Small intestine (tissue), 7 donors: ENCODE results near the gene CDH15. TPM values are rescaled to one million over a fixed set of nuclear protein-coding genes. Genes with fewer than 3 reads are reported as not detected.

Experiments
- DNase-seq, 2 donors: peaks; one replicate each; pipeline versions ENCODE4 v3.0.0 to v3.0.0-alpha.2; 2013
- FAIRE-seq: peaks from 2 replicates; lab custom pipeline; 2012; peaks lifted over from hg19 to GRCh38; lab: Jason Lieb, UNC
- H3K27ac ChIP-seq, 3 donors: one replicate each; pipeline ENCODE4 v1.5.1; 2013; ENCODE audit warnings: low read length in 2 of 3, mild to moderate bottlenecking in 2 of 3, control low read depth in 1 of 3, inconsistent platforms in 1 of 3, low read depth in 1 of 3, moderate library complexity in 1 of 3
- H3K27me3 ChIP-seq, 3 donors: one replicate each; pipeline ENCODE4 v1.6.1; 2013; ENCODE audit warnings: low read length in 3 of 3, inconsistent platforms in 1 of 3; ENCODE audit not compliant: control insufficient read depth in 3 of 3, insufficient read depth in 3 of 3
- H3K36me3 ChIP-seq, 3 donors: one replicate each; pipeline ENCODE4 v1.6.1; 2013; ENCODE audit warnings: low read length in 3 of 3, inconsistent platforms in 1 of 3, low read depth in 1 of 3, mild to moderate bottlenecking in 1 of 3, moderate library complexity in 1 of 3; ENCODE audit not compliant: control insufficient read depth in 3 of 3, insufficient read depth in 2 of 3
- H3K4me1 ChIP-seq, 3 donors: one replicate each; pipeline ENCODE4 v1.6.1; 2013; ENCODE audit warnings: low read length in 2 of 3, inconsistent platforms in 1 of 3, low read depth in 1 of 3, mild to moderate bottlenecking in 1 of 3, moderate library complexity in 1 of 3; ENCODE audit not compliant: control insufficient read depth in 3 of 3, insufficient read depth in 2 of 3
- H3K4me3 ChIP-seq, 3 donors: one replicate each; pipeline ENCODE4 v1.5.1; 2013; ENCODE audit warnings: low read length in 3 of 3, control low read depth in 1 of 3, inconsistent platforms in 1 of 3, low read depth in 1 of 3, mild to moderate bottlenecking in 1 of 3, moderate library complexity in 1 of 3
- H3K9me3 ChIP-seq, 2 donors: one replicate each; pipeline ENCODE4 v1.6.1; 2013; ENCODE audit warnings: low read depth in 1 of 2, low read length in 1 of 2; ENCODE audit not compliant: control insufficient read depth in 2 of 2, insufficient read depth in 1 of 2
- WGBS, 3 donors: extraction: QIAGEN DNeasy Blood & Tissue Kit; methylation state at CpG; one replicate each; pipeline ENCODE4 v1.1.7; 2013; 5-methylcytosine and 5-hydroxymethylcytosine counted together
- polyA plus RNA-seq, 4 donors: library from polyadenylated mRNA; stranded (reverse) in 3 of 4; unstranded in 1 of 4; fragments of 200-250 nt in 3 of 4; fragments of 120-200 nt in 1 of 4; gene quantifications; one replicate each; pipeline versions ENCODE4 v1.2.1 to v1.2.3, GENCODE V29; 2013
- donor health status: healthy with polysubstance abuse.
- donor health status: control.
- donor health status: control.
- donor health status: Bipolar disorder and iron deficiency.
- donor health status: healthy.

CDH15 gene
- polyA plus RNA-seq, 4 donors: 0.04 to 0.66 TPM; not detected in 2

DNA sequence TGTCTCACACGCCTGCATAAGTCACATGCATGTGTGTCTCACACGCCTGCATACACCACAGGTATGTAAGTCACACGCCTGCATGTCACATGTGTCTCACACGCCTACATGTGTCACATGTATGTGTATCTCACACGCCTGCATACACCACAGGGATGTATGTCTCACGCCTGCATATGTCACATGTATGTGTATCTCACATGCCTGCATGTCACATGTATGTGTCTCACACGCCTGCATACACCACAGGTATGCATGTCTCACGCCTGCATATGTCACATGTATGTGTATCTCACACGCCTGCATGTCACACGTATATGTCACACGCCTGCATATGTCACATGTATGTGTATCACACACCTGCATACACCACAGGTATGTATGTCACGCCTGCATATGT is 13.8 kb upstream of the CDH15 start:
- H3K27me3 ChIP-seq: peaks cover 0 to 2% (median 0%) of the 10 kb centered on the region in 3 donors
- H3K27ac ChIP-seq: no peak overlapping the region
- H3K36me3 ChIP-seq: no peaks in the 10 kb centered on the region
- H3K4me3 ChIP-seq: no peak overlapping the region
- peaks cover 0 to 3% of the 10 kb centered on the region in 2 donors for H3K9me3 ChIP-seq
- H3K4me1 ChIP-seq: peaks cover 0 to 3% (median 0%) of the 10 kb centered on the region in 3 donors
- no peak for FAIRE-seq
- DNase-seq: no peak
- WGBS, 3 donors: 87 to 96% (median 92%) methylated on average over 12 of the region's 12 CpGs

DNA sequence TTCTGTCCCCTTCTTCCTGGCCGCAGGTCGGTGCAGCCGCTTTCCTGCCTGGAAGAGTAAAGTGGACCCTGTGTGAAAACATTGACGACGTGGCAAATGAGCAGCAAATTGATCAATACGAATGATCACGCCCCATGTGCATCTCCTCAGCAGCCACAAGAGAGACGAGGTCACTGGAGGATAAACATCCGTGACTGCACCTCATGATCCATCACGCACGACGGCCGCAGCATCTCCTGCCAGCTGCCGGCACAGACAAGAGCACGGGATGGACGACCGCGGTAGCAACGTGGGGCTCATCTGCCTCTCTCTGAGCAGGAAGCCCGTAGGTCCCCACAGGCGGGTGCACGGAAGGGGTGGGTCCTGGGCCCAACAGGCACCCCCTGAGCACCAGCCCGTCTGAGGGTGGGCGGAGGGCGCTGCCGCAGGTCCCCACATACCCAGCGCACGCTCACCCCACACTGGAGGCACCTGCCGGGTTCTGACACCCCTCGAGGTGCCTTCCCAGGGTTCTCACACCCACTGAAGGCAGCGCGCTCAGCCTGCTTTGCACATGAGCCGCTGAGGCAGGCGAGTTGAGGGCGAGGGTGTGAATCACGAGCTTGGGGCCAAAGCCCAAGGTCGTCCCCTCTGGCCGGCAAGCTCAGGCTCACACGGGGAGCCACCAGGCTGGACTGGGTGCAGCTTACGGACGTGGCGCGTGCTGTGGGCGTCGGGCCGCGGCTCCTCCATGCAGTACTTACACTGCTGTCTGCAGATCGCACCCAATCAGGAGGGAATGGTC is 12.3 kb upstream of the CDH15 start:
- DNase-seq (no peak), FAIRE-seq (no peak)
- peaks cover 0 to 3% (median 2%) of the 10 kb centered on the region in 3 donors for H3K4me1 ChIP-seq
- no peak overlapping the region for H3K27ac ChIP-seq
- H3K4me3 ChIP-seq: no peak overlapping the region
- H3K36me3 ChIP-seq: no peaks in the 10 kb centered on the region
- 72 to 78% (median 76%) methylated on average over 47 to 48 of the region's 48 CpGs for WGBS, 3 donors
- H3K9me3 ChIP-seq: peaks cover 0 to 3% of the 10 kb centered on the region in 2 donors
- peaks cover 0 to 2% (median 0%) of the 10 kb centered on the region in 3 donors for H3K27me3 ChIP-seq

DNA sequence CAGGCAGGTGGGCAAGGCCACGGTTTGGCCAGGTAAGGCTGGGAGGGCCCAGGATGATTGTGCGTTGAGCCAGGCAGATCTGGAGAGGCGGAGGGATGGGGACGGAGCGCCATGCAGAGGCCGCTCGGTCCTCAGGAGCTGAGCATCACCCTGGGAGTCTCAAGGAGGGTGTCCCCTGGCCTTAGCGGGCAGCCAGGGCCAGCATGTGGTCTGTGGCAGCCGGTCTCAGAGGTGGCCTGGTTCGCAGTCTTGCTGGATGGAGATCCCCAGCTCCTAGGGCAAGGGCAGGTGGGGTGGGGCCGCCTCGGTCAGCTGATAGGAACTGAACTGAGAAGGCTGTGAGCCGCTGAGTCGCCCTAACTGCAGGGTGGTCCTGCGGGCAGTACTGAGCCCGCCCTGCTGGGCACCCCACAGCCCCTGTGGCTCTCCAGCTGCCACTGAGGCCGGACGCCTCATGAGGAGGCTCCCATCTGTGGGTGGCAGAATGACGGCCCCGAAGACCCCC is 11.6 kb upstream of the CDH15 start:
- Histone ChIP-seq H3K9me3 (peaks cover 0 to 3% of the 10 kb centered on the region in 2 donors), H3K27me3 (peaks cover 0 to 2% (median 0%) of the 10 kb centered on the region in 3 donors), H3K4me1 (peaks cover 0 to 3% (median 0%) of the 10 kb centered on the region in 3 donors), H3K27ac (no peak overlapping the region), H3K4me3 (no peak overlapping the region), H3K36me3 (no peaks in the 10 kb centered on the region)
- no peak for DNase-seq
- WGBS, 3 donors: 85 to 89% (median 88%) methylated on average over 18 to 20 of the region's 20 CpGs
- no peak for FAIRE-seq

DNA sequence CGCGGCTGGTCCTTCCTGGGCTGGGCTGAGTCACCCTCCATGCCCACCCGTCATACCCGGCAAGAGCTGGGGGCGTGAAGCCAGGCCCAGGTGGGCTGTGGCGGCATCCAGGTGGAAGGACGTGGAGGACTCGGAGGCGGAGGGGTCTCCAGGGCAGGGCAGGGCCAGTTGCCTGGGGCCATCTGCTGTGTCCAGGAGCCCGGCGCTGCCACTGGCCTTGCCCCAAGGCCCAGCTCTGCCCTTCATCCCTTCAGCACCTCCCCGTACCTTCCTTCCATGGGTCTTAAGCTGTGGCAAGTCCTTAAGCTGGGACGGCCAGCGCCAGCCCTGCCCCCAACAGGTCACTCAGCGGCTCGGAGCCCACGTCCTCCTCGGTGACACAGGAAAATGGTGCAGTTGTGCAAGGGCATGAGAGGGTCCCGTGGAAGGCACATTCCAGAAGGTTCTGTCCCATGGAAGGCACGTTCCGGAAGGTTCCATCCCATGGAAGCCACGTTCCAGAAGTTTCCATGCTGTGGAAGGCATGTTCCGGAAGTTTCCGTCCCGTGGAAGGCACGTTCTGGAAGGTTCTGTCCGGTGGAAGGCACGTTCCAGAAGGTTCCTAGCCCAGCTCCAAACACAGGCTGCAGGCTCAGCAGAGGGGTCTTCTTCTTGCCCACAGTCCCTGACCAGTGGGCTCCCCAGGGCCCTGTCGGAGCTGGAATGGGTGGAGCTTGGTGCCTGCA is 10.4 kb upstream of the CDH15 start:
- H3K27ac ChIP-seq: no peak overlapping the region
- H3K27me3 ChIP-seq: peaks cover 0 to 2% (median 0%) of the 10 kb centered on the region in 3 donors
- 86 to 89% (median 86%) methylated on average over 26 to 29 of the region's 29 CpGs for WGBS, 3 donors
- FAIRE-seq: no peak
- H3K4me3 ChIP-seq: no peak overlapping the region
- no peak for DNase-seq
- peaks cover 0 to 3% (median 0%) of the 10 kb centered on the region in 3 donors for H3K4me1 ChIP-seq
- H3K36me3 ChIP-seq: no peaks in the 10 kb centered on the region
- peaks cover 0 to 3% of the 10 kb centered on the region in 2 donors for H3K9me3 ChIP-seq

DNA sequence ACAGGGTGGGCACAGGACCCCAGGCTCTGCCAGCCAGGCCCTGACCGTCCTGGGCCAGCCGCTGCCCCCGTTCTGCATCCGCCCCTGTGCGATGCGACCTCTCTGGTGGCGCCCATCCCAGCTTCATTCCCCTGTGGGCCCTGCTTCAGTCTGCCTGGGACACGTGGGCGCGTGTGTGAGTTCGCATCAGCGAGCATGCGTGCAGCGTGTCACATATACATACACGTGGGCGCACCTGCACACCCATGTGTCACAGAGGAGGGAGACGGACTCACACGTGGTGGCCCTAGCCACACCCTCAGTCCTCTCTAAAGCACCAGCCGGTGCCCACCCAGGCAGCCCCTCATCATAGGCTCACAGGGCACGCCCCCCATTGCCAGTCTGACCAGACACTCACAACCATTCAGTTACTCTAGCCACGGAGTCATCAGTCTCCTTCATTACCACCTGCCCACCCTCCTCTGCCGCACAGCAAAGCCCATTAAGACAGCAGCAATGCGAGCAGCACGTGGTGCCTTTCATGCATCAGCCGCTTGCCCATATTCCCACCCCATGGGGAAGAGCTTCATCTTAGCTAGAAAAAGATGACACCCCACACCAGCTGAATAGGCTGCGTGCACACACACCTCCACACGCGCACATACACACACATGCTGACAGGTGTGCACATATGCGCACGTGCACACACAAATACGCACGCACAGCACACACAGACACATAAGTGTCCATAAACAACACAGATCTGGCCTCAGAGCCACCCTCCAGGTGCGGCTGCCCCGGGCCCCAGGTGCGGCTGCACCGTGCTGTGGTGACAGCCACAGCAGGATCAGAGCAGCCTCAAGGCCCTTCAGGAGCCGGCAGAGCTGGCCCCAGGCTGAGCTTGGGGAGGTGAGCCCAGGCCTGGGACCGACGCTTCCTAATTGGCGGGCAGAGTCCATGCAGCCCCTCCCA is 9.5 kb upstream of the CDH15 start:
- 72 to 84% (median 80%) methylated on average over 40 of the region's 40 CpGs for WGBS, 3 donors
- FAIRE-seq (no peak), DNase-seq (no peak)
- Histone ChIP-seq H3K36me3 (no peaks in the 10 kb centered on the region), H3K27me3 (peaks cover 0 to 4% (median 0%) of the 10 kb centered on the region in 3 donors), H3K4me1 (peaks cover 0 to 4% (median 0%) of the 10 kb centered on the region in 3 donors), H3K4me3 (no peak overlapping the region), H3K27ac (no peak overlapping the region), H3K9me3 (peaks cover 0 to 3% of the 10 kb centered on the region in 2 donors)

DNA sequence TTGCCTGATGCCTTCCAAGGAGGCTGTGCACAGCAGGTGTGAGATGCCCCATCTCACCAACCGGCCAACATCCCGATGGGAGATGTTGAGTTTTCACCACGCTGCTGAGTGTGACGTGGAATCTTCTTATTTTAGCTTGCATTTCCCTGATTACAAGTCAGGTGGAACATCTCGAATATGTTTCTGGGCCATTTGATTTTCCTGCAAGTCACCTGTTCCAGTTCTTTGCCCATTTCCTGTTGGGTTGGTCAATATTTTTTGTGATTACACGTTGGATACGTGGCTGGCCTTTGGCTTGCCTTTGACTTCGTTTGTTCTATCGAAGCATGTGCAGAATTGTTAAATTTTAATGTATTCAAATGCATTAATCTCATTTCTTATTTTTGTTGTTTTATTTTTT is 8.3 kb upstream of the CDH15 start:
- H3K4me3 ChIP-seq: no peak overlapping the region
- peaks cover 0 to 6% (median 0%) of the 10 kb centered on the region in 3 donors for H3K27me3 ChIP-seq
- 79 to 89% (median 85%) methylated on average over 9 of the region's 9 CpGs for WGBS, 3 donors
- H3K4me1 ChIP-seq: peaks cover 0 to 8% (median 0%) of the 10 kb centered on the region in 3 donors
- H3K27ac ChIP-seq: no peak overlapping the region
- H3K9me3 ChIP-seq: peaks cover 0 to 3% of the 10 kb centered on the region in 2 donors
- H3K36me3 ChIP-seq: no peaks in the 10 kb centered on the region
- DNase-seq (no peak), FAIRE-seq (no peak)

DNA sequence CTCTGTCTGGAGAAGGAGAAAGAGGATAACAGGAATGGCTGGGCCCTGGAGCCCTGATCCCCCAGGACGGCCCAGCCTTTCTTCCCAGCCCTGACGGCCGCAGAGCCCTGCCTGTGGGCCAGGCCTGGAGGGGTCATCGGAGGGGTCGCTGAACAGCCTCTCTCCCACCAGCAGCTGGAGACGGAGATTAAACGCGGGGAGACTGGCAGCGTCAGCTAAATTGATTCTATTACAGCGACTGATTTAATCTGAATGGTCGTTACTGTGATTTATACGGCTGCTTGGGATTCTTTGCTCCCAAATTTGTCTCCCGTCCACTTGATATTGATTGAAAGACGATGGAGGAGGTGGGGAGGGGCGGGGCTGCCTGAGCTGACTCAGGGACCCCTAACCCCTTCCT is 7.1 kb upstream of the CDH15 start:
- Histone ChIP-seq H3K4me3 (no peak overlapping the region), H3K4me1 (peaks cover 0 to 8% (median 0%) of the 10 kb centered on the region in 3 donors), H3K36me3 (no peaks in the 10 kb centered on the region), H3K27me3 (peaks cover 0 to 9% (median 0%) of the 10 kb centered on the region in 3 donors), H3K9me3 (no peaks in the 10 kb centered on the region), H3K27ac (no peak overlapping the region)
- DNase-seq: no peak
- WGBS, 3 donors: 51 to 60% (median 57%) methylated on average over 15 of the region's 15 CpGs
- no peak for FAIRE-seq
